HepG2 (cell line): ENCODE data around the gene ARL2. TPM values are rescaled to one million over a fixed set of nuclear protein-coding genes. Genes with fewer than 3 reads are reported as not detected.
A peak's percentile ranks its signal among the peaks of the same experiment; 100 is the strongest.

Experiments used
- AHDC1 ChIP-seq: sonication (generic); formaldehyde crosslinking; IDR thresholded peaks from 2 replicates; pipeline ENCODE4 v1.5.1; 2020; ENCODE audit warnings: mild to moderate bottlenecking, missing genetic modification reagents, borderline replicate concordance
- ARNTL ChIP-seq: sonication (generic); formaldehyde crosslinking; IDR thresholded peaks from 2 replicates; pipeline ENCODE4 v1.4.0; 2020; ENCODE audit warnings: mild to moderate bottlenecking, missing genetic modification reagents
- BCL3 ChIP-seq: sonication (generic); formaldehyde crosslinking; IDR thresholded peaks from 2 replicates; pipeline ENCODE4 v1.5.1; 2020; ENCODE audit warnings: mild to moderate bottlenecking, missing genetic modification reagents, moderate library complexity
- BORCS8-MEF2B ChIP-seq: sonication (generic); formaldehyde crosslinking; IDR thresholded peaks from 2 replicates; pipeline ENCODE4 v1.8.0; 2022; ENCODE audit warnings: mild to moderate bottlenecking, missing genetic modification reagents
- DMAP1 ChIP-seq: IDR thresholded peaks from 2 replicates; pipeline ENCODE4 v1.6.1; 2016
- FUBP1 ChIP-seq: sonication (generic); formaldehyde crosslinking; IDR thresholded peaks from 2 replicates; pipeline ENCODE4 v1.5.1; 2020; ENCODE audit warnings: missing genetic modification reagents, mild to moderate bottlenecking, borderline replicate concordance
- MAZ ChIP-seq, 2 experiments: sonication (generic) in 1 of 2; formaldehyde crosslinking in 1 of 2; IDR thresholded peaks; 2 replicates each; pipeline versions ENCODE4 v1.5.0 to v1.6.1; 2012 to 2020; ENCODE audit warnings: low read depth in 2 of 2, mild to moderate bottlenecking in 2 of 2, borderline replicate concordance in 1 of 2, improper control_type of control experiment in 1 of 2, low read length in 1 of 2, missing genetic modification reagents in 1 of 2, moderate library complexity in 1 of 2
- PHF5A ChIP-seq: IDR thresholded peaks from one replicate; pipeline ENCODE4 v1.6.1; 2018; ENCODE audit warnings: low read depth, missing genetic modification reagents; ENCODE audit not compliant: unreplicated experiment
- SNAI1 ChIP-seq: sonication (generic); formaldehyde crosslinking; IDR thresholded peaks from 2 replicates; pipeline ENCODE4 v1.5.0; 2020; ENCODE audit warnings: mild to moderate bottlenecking, missing genetic modification reagents, borderline replicate concordance
- TFE3 ChIP-seq: IDR thresholded peaks from 2 replicates; pipeline ENCODE4 v1.6.1; 2016
- ZFP36L1 ChIP-seq: sonication (generic); formaldehyde crosslinking; IDR thresholded peaks from 2 replicates; pipeline ENCODE4 v1.8.0; 2022; ENCODE audit warnings: mild to moderate bottlenecking, missing genetic modification reagents, moderate library complexity
- ZNF687 ChIP-seq: sonication (generic); formaldehyde crosslinking; IDR thresholded peaks from 2 replicates; pipeline ENCODE4 v1.5.1; 2020; ENCODE audit warnings: mild to moderate bottlenecking, missing genetic modification reagents, moderate library complexity
- polyA plus RNA-seq, 8 experiments: library from polyadenylated mRNA; depleted of rRNA in 3 of 8; stranded (reverse) in 7 of 8; unstranded in 1 of 8; fragments of >200 nt; fragmentation: Illumina TruSeq in 4 of 8; extraction: Trizol in 4 of 8; gene quantifications; 2 replicates each; pipeline versions ENCODE4 v1.2.1 to v1.2.3, GENCODE V29; 2011 to 2016; ENCODE audit warnings: low read depth in 4 of 8, missing spikeins in 1 of 8, mixed read lengths in 1 of 8; ENCODE audit not compliant: insufficient read depth in 1 of 8
- total RNA-seq, 5 experiments: library from RNA; depleted of rRNA; stranded (reverse); fragments of >200 nt; fragmentation: Illumina TruSeq; extraction: Trizol; gene quantifications; 2 replicates each; pipeline ENCODE4 v1.2.3, GENCODE V29; 2016; ENCODE audit warnings: low read depth in 1 of 5

Gene ARL2
- total and polyA plus RNA-seq, 2 of the 13 experiments (the other 11 are each of a cell fraction or from before 2014, with no cell fraction given): 82.9 to 84.4 TPM

GRCh38 chr11:65040847-65041622 is 27.1 kb downstream of the ARL2 start, which contains the start of gene SAC3D1 (continued):
- TF ChIP-seq MAZ (IDR thresholded peaks at IDR 0.05; ENCODE audit: borderline replicate concordance, low read depth, low read length) (peak; percentile 41; the same call in 1 of the 2 replicates), MAZ (CRISPR knock-in tag; IDR thresholded peaks at IDR 0.05; ENCODE audit: low read depth) (peak; percentile 12; the same call in 1 of the 2 replicates), AHDC1 (CRISPR knock-in tag) (0 out of 2 replicates have a peak, but pooled peaks have one; percentile 5), DMAP1 (peak; percentile 91), ARNTL (CRISPR knock-in tag) (peak; percentile 64; the same call in 1 of the 2 replicates), TFE3 (CRISPR knock-in tag) (peak; percentile 44; the same call in 1 of the 2 replicates), FUBP1 (CRISPR knock-in tag) (no peak), PHF5A (CRISPR knock-in tag) (peak; percentile 38), BORCS8-MEF2B (peak; percentile 3; the same call in 1 of the 2 replicates), ZFP36L1 (peak; percentile 57), BCL3 (CRISPR knock-in tag) (peak; percentile 68), ZNF687 (peak; percentile 89), SNAI1 (CRISPR knock-in tag) (no peak)
